ENCODE results near the gene ABCB11.
A peak's percentile ranks its signal among the peaks of the same experiment; 100 is the strongest.

ABCB11 gene

GRCh38 chr2:169042856-169043255 is 11.7 kb upstream of the ABCB11 start:
- no peak for DNase-seq (ENCODE audit: low spot score)

GRCh38 chr2:169041594-169041993 is 10.5 kb upstream of the ABCB11 start:
- DNase-seq (ENCODE audit: low spot score), result no peak

GRCh38 chr2:169039702-169040101 is 8.6 kb upstream of the ABCB11 start:
- DNase-seq (ENCODE audit: low spot score), result no peak

- DNase-seq (ENCODE audit: low spot score), result peak; percentile 7
Measured at GRCh38 chr2:169038338-169038757, 7.2 kb upstream of the ABCB11 start.

- DNase-seq (ENCODE audit: low spot score), result no peak
Measured at GRCh38 chr2:169036736-169037440, 5.8 kb upstream of the ABCB11 start.

- DNase-seq (ENCODE audit: low spot score), result no peak
Measured at GRCh38 chr2:169035887-169036286, 4.8 kb upstream of the ABCB11 start.

GRCh38 chr2:169034984-169035544 is 3.9 kb upstream of the ABCB11 start:
- DNase-seq (ENCODE audit: low spot score), result no peak

GRCh38 chr2:169034256-169034655 is 3.1 kb upstream of the ABCB11 start:
- DNase-seq (ENCODE audit: low spot score), result no peak

GRCh38 chr2:169029341-169029740 is 1.8 kb downstream of the ABCB11 start:
- DNase-seq (ENCODE audit: low spot score), result no peak

GRCh38 chr2:169027234-169027633 is 3.9 kb downstream of the ABCB11 start:
- DNase-seq (ENCODE audit: low spot score), result no peak

- no peak for DNase-seq (ENCODE audit: low spot score)
Measured at GRCh38 chr2:169026056-169026455, 5.1 kb downstream of the ABCB11 start.

- no peak for DNase-seq (ENCODE audit: low spot score)
Measured at GRCh38 chr2:169023161-169023560, 8.0 kb downstream of the ABCB11 start.

- no peak for DNase-seq (ENCODE audit: low spot score)
Measured at GRCh38 chr2:169018390-169018789, 12.7 kb downstream of the ABCB11 start.

- DNase-seq (ENCODE audit: low spot score), result no peak
Measured at GRCh38 chr2:169015943-169016342, 15.2 kb downstream of the ABCB11 start.

- no peak for DNase-seq (ENCODE audit: low spot score)
Measured at GRCh38 chr2:169014780-169015179, 16.3 kb downstream of the ABCB11 start.

GRCh38 chr2:169013628-169014026 is 17.5 kb downstream of the ABCB11 start:
- DNase-seq (ENCODE audit: low spot score), result no peak

GRCh38 chr2:169012812-169013627 is 18.1 kb downstream of the ABCB11 start:
- DNase-seq (ENCODE audit: low spot score), result no peak

- DNase-seq (ENCODE audit: low spot score), result peak; percentile 5
Measured at GRCh38 chr2:169012191-169012792, 18.8 kb downstream of the ABCB11 start.

- DNase-seq (ENCODE audit: low spot score), result no peak
Measured at GRCh38 chr2:169011698-169012097, 19.4 kb downstream of the ABCB11 start.

GRCh38 chr2:169010633-169011460 is 20.3 kb downstream of the ABCB11 start:
- DNase-seq (ENCODE audit: low spot score), result no peak

- no peak for DNase-seq (ENCODE audit: low spot score)
Measured at GRCh38 chr2:169009865-169010579, 21.1 kb downstream of the ABCB11 start.
